Effector memory CD8-positive, alpha-beta T cell (primary cell): Measurements from ENCODE around the gene BRPF1.

Experiments used
- ATAC-seq: fragments of 150-1000 bp; cut with Tn5 transposase; replicated peaks from 2 replicates; pipeline ENCODE4 v1.10.0; 2021; ENCODE audit warnings: mild to moderate bottlenecking, moderate library complexity
- DNase-seq, 3 experiments: peaks; one replicate each; pipeline ENCODE4 v3.0.0; 2021
- H3K27ac Mint-ChIP-seq, 2 donors: one replicate each; pipeline ENCODE4 v1.8.0; 2022; ENCODE audit warnings: mild to moderate bottlenecking in 2 of 2, mixed read lengths in 2 of 2, moderate library complexity in 2 of 2
- H3K27me3 Mint-ChIP-seq, 2 donors: one replicate each; pipeline ENCODE4 v1.8.0; 2022; ENCODE audit warnings: mixed read lengths in 2 of 2
- H3K36me3 Mint-ChIP-seq: one replicate; pipeline ENCODE4 v1.8.0; 2022; ENCODE audit warnings: mild to moderate bottlenecking, moderate library complexity, mixed read lengths; ENCODE audit not compliant: insufficient read depth
- H3K4me1 Mint-ChIP-seq, 2 donors: one replicate each; pipeline ENCODE4 v1.8.0; 2022; ENCODE audit warnings: low read depth in 2 of 2, mixed read lengths in 2 of 2
- H3K4me3 Mint-ChIP-seq, 2 donors: one replicate each; pipeline ENCODE4 v1.8.0; 2022; ENCODE audit warnings: mild to moderate bottlenecking in 2 of 2, mixed read lengths in 2 of 2, moderate library complexity in 2 of 2
- H3K9me3 Mint-ChIP-seq, 2 donors: one replicate each; pipeline ENCODE4 v1.8.0; 2022; ENCODE audit warnings: mixed read lengths in 2 of 2
- total RNA-seq, 9 experiments: gene quantifications; one replicate each; lab custom pipeline; 2026; lab: John Stamatoyannopoulos, UW

BRPF1 gene
- 68.3 to 119 (median 99.2) reads per million in 9 experiments for total RNA-seq

- no peaks in the 10 kb centered on the region for H3K27me3 Mint-ChIP-seq
- no peaks in the 10 kb centered on the region for H3K9me3 Mint-ChIP-seq
- peak within 1 kb of the TSS; percentile 91 for H3K4me3 Mint-ChIP-seq
- peak; percentile 94 to 95 (median 95) for DNase-seq
- H3K27ac Mint-ChIP-seq, result peak within 1 kb of the TSS; percentile 89 to 95
- ATAC-seq, result peak; percentile 88
- H3K36me3 Mint-ChIP-seq, result peaks cover 41% of the 10 kb centered on the region
- peaks cover 48 to 49% of the 10 kb centered on the region in 2 donors for H3K4me1 Mint-ChIP-seq
Measured at GRCh38 chr3:9731206-9732079, at the start of gene BRPF1. Gene BRPF1 (plus strand): TSS chr3:9731735. CDS start chr3:9734141, 2,406 bp downstream.

DNA sequence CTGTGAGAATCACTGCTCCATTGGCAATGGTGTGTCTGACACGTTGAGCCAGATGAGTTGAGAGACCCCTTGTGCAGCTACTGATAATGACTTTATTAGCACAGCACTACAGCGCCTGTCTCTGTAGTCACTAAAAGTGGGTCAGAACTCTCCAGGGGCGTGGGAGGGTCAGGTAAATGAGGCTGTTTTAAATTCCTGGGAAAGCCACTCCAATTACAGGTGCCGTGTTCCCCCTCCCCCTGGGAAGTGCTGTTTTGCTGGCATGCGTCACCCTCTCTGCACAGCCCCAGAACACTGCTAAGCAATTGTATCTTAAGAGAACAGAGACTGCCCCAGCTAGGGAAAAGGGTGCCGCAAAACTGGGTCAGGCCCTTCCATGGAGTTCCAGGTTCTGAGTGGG, 49.4 kb upstream of the BRPF1 start:
- no peaks in the 10 kb centered on the region for H3K27me3 Mint-ChIP-seq
- DNase-seq, result no peak
- H3K27ac Mint-ChIP-seq, result no peak overlapping the region
- peaks cover 4 to 7% of the 10 kb centered on the region in 2 donors for H3K4me1 Mint-ChIP-seq
- no peak for ATAC-seq
- peaks cover 72% of the 10 kb centered on the region for H3K36me3 Mint-ChIP-seq
- H3K9me3 Mint-ChIP-seq, result no peaks in the 10 kb centered on the region
- H3K4me3 Mint-ChIP-seq, result no peak overlapping the region

- peaks cover 68% of the 10 kb centered on the region for H3K36me3 Mint-ChIP-seq
- H3K4me1 Mint-ChIP-seq, result peaks cover 2 to 7% of the 10 kb centered on the region in 2 donors
- no peak overlapping the region for H3K27ac Mint-ChIP-seq
Measured at GRCh38 chr3:9683426-9683825, 48.1 kb upstream of the BRPF1 start.

GRCh38 chr3:9685216-9686049, 46.1 kb upstream of the BRPF1 start:
- ATAC-seq, result no peak
- Mint-ChIP-seq H3K4me1 (peaks cover 0 to 7% of the 10 kb centered on the region in 2 donors), H3K4me3 (no peak overlapping the region), H3K9me3 (no peaks in the 10 kb centered on the region), H3K27ac (peak overlapping the region in 1 of 2 donors; percentile 54), H3K36me3 (peaks cover 66% of the 10 kb centered on the region), H3K27me3 (no peaks in the 10 kb centered on the region)
- DNase-seq, result no peak

More at GRCh38 chr3:9683426-9683825, 48.1 kb upstream of the BRPF1 start:
- H3K9me3 Mint-ChIP-seq, result no peaks in the 10 kb centered on the region
- no peak overlapping the region for H3K4me3 Mint-ChIP-seq
- DNase-seq, result no peak
- H3K27me3 Mint-ChIP-seq, result no peaks in the 10 kb centered on the region
- no peak for ATAC-seq

DNA sequence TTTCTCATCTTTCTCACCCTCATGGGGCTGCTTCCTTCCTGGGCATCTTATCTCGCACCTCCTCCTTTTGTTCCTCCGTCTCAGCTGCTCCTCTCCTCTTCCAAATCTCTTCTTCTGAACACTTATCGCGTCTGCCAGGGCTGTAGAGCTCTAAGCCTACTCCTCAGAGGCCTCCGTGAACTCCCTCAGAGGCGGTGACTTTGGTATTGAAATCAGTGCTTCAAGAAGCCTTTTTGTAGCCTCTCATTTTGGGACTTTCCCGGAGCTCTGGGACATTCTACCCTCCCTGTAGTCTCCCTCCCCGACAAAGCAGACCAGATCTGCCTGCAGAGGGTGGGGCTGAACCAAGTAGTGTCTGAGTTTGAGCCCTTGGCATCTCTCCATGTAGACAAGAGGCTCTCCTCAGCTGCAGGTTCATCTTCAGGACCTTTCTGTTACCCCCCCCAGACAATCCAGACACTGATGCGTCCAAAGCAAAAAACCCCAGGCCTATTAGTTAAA, 45.4 kb upstream of the BRPF1 start:
- Mint-ChIP-seq H3K27me3 (no peaks in the 10 kb centered on the region), H3K4me3 (no peak overlapping the region), H3K27ac (peak overlapping the region; percentile 23 to 54), H3K9me3 (no peaks in the 10 kb centered on the region), H3K36me3 (peaks cover 63% of the 10 kb centered on the region), H3K4me1 (peaks cover 0 to 7% of the 10 kb centered on the region in 2 donors)
- DNase-seq (no peak), ATAC-seq (no peak)

DNA sequence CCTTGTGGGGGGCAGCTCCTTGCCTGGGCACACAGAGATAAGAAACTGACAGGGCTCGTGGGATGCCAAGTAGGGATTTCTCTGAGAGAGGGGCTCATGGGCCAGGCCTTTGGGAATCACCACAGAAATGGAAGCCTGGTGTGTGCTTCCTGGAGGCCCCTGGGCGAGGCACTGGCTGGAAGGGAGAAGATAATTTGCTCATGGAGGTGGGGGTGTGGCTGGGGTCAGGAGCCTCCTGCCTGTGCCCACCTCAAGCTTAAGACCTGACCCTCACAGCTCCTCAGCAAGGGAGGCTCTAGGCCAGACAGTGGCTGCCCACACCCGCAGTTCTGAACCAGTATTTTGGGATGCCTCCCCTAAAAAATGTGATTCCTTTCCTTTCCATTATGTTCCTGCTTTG, 44.8 kb upstream of the BRPF1 start:
- H3K36me3 Mint-ChIP-seq, result peaks cover 65% of the 10 kb centered on the region
- H3K4me3 Mint-ChIP-seq, result no peak overlapping the region
- peaks cover 1 to 8% of the 10 kb centered on the region in 2 donors for H3K4me1 Mint-ChIP-seq
- DNase-seq (no peak), ATAC-seq (no peak)
- no peaks in the 10 kb centered on the region for H3K9me3 Mint-ChIP-seq
- no peaks in the 10 kb centered on the region for H3K27me3 Mint-ChIP-seq
- H3K27ac Mint-ChIP-seq, result peak overlapping the region in 1 of 2 donors; percentile 23

- no peak overlapping the region for H3K27ac Mint-ChIP-seq
- H3K4me1 Mint-ChIP-seq, result peaks cover 1 to 10% of the 10 kb centered on the region in 2 donors
- no peak overlapping the region for H3K4me3 Mint-ChIP-seq
Measured at GRCh38 chr3:9687514-9687913, 44.0 kb upstream of the BRPF1 start.

GRCh38 chr3:9688961-9689360, 42.6 kb upstream of the BRPF1 start:
- H3K4me3 Mint-ChIP-seq, result no peak overlapping the region
- no peaks in the 10 kb centered on the region for H3K9me3 Mint-ChIP-seq
- no peak for ATAC-seq
- no peak for DNase-seq
- peaks cover 1 to 10% of the 10 kb centered on the region in 2 donors for H3K4me1 Mint-ChIP-seq
- H3K27ac Mint-ChIP-seq, result peak overlapping the region; percentile 32 to 44
- H3K36me3 Mint-ChIP-seq, result peaks cover 56% of the 10 kb centered on the region
- no peaks in the 10 kb centered on the region for H3K27me3 Mint-ChIP-seq

More at GRCh38 chr3:9687514-9687913, 44.0 kb upstream of the BRPF1 start:
- Mint-ChIP-seq H3K27me3 (no peaks in the 10 kb centered on the region), H3K36me3 (peaks cover 62% of the 10 kb centered on the region), H3K9me3 (no peaks in the 10 kb centered on the region)
- DNase-seq, result no peak
- ATAC-seq, result no peak

DNA sequence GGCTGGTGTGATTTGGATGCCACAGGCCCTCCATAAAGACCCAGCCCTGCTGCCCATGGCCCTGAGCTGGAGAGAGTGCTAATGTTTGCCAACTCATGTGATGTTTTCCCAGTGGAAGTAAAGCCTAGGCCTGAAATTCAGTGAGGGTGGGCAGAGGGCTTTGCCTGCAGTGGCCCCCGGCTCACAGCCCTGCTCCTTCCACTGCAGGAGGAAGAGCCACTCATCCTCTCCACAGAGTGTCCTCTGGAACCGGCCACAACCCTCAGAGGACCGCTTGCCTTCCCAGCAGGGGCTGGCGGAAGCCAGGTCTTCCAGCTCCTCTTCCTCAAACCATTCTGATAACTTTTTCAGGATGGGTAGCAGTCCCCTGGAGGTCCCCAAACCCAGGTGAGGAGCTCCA, 41.8 kb upstream of the BRPF1 start:
- Mint-ChIP-seq H3K27ac (peak overlapping the region; percentile 32 to 44), H3K36me3 (peaks cover 62% of the 10 kb centered on the region), H3K27me3 (no peaks in the 10 kb centered on the region), H3K9me3 (no peaks in the 10 kb centered on the region), H3K4me1 (peaks cover 1 to 10% of the 10 kb centered on the region in 2 donors), H3K4me3 (no peak overlapping the region)
- ATAC-seq (no peak), DNase-seq (no peak)

DNA sequence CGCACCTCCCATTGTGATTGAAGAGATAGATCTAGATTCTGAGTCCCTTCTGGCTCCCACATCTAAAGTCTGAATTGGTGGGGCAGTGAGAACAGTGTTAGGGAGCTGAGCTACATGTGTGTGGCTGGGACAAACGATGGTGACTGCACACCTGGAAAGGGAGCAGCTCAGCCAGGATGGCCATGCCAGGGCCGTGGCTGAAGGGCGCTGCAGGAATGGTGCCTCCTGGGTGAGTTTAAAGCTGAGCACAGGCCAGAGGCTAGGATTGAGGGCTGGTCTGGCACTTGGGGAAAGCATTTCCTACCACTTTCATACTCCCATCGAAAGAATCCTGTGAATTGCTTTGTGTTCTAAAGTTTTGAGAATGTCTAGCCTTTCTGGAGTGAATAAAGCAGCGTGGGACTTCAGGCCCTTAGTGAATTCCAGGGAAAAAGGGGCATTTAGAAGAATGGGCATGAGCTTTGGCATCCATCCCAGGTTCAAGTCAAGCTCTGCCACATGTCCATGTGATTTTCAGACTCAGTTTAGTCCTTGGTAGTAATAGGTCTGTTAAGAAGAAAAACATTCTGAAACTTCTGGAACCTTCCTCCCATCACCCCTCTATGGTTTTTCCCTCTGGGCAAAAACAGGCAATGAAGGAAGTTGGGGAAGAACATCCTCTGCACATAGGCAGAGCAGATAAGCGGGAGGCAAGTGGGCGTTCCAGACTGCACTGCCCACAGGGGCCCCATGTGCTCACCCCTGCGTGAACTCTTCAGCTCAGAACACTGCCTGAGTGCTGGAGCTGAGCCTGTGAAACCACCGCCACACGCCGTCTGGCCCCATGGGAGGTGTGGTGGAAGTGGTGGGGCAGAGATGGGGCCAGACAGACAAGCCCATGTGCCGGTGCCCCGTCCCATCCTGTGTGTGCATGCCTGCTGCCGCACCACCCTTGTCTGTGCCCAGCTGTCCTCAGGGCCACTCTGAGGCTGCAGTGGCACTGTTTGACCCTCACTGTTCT, 40.8 kb upstream of the BRPF1 start:
- H3K4me1 Mint-ChIP-seq, result peaks cover 1 to 10% of the 10 kb centered on the region in 2 donors
- DNase-seq (no peak), ATAC-seq (peak; percentile 16)
- no peaks in the 10 kb centered on the region for H3K9me3 Mint-ChIP-seq
- H3K27me3 Mint-ChIP-seq, result no peaks in the 10 kb centered on the region
- peaks cover 63% of the 10 kb centered on the region for H3K36me3 Mint-ChIP-seq
- peak overlapping the region; percentile 46 to 79 for H3K27ac Mint-ChIP-seq
- H3K4me3 Mint-ChIP-seq, result no peak overlapping the region

- no peaks in the 10 kb centered on the region for H3K27me3 Mint-ChIP-seq
- peak overlapping the region; percentile 46 to 79 for H3K27ac Mint-ChIP-seq
- no peak overlapping the region for H3K4me3 Mint-ChIP-seq
- peaks cover 61% of the 10 kb centered on the region for H3K36me3 Mint-ChIP-seq
- H3K9me3 Mint-ChIP-seq, result no peaks in the 10 kb centered on the region
- no peak for DNase-seq
- peaks cover 1 to 4% of the 10 kb centered on the region in 2 donors for H3K4me1 Mint-ChIP-seq
- no peak for ATAC-seq
Measured at GRCh38 chr3:9691636-9692035, 39.9 kb upstream of the BRPF1 start.

GRCh38 chr3:9692416-9692815, 39.1 kb upstream of the BRPF1 start:
- ATAC-seq (no peak), DNase-seq (no peak)
- H3K4me1 Mint-ChIP-seq, result peaks cover 1 to 4% of the 10 kb centered on the region in 2 donors
- H3K27me3 Mint-ChIP-seq, result no peaks in the 10 kb centered on the region
- no peak overlapping the region for H3K4me3 Mint-ChIP-seq
- H3K9me3 Mint-ChIP-seq, result no peaks in the 10 kb centered on the region
- no peak overlapping the region for H3K27ac Mint-ChIP-seq
- peaks cover 63% of the 10 kb centered on the region for H3K36me3 Mint-ChIP-seq
